Heart left ventricle (tissue), 13 donors: ENCODE data around the gene GRM5.
"Not testable (repeated sequence)": the region's sequence is repeated elsewhere in the genome, so short reads cannot be mapped to it uniquely, and the experiment has no call there.

Experiments
- POLR2A ChIP-seq, 2 donors: fragments of 450-650 bp; IDR thresholded peaks; one replicate each; pipeline ENCODE4 v1.6.1; 2017; ENCODE audit warnings: antibody characterized with exemption in 2 of 2, mild to moderate bottlenecking in 2 of 2, moderate library complexity in 2 of 2
- TF ChIP-seq, protein P1 (sequence below), 12 donors: fragments of 200-600 bp; sonication (generic) in 4 of 12; IDR thresholded peaks; one replicate each; pipeline versions ENCODE4 v1.5.0 to v1.8.0; 2018 to 2022; ENCODE audit warnings: antibody characterized with exemption in 12 of 12, mild to moderate bottlenecking in 5 of 12
- donor health status: ischemic (EF 13 %, LVEDD 7.1; RV severe dilation, severe dysfunction).
- donor health status: DM: no; HTN: yes; CAD: no.
- donor health status: DM: no; HTN: no; CAD: no.
- donor health status: ischemic (EF 25% LVEDD 6.9; RV normal size, moderate dysfunction).
- donor health status: ischemic (EF 25% LVEDD 5.7; RV mildly dilated, moderate dysfunction).
- donor health status: ischemic (EF 35%, LVEDD 5.7; RV mildly dilated, moderate dysfunction).
- donor health status: nonischemic (EF 11% LVEDD 7.7; RV severe dilation, severe dysfunction).
- donor health status: DM: yes; HTN: yes; CAD: no.
- donor health status: PGD.
- donor health status: ischemic (EF 29% LVEDD 5.4; RV normal size, mild dysfunction).
- donor health status: nonischemic (EF 23%, LVEDD 6.1; RV moderate dilation, normal function).

DNA sequence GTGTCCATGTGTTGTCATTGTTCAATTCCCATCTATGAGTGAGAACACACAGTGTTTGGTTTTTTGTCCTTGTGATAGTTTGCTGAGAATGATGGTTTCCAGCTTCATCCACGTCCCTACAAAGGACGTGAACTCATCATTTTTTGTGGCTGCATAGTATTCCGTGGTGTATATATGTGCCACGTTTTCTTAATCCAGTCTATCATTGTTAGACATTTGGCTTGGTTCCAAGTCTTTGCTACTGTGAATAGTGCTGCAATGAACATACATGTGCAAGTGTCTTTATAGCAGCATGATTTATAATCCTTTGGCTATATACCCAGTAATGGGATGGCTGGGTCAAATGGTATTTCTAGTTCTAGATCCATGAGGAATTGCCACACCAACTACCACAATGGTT lies 607.7 kb downstream of the GRM5 start:
- TF ChIP-seq, protein P1, sequence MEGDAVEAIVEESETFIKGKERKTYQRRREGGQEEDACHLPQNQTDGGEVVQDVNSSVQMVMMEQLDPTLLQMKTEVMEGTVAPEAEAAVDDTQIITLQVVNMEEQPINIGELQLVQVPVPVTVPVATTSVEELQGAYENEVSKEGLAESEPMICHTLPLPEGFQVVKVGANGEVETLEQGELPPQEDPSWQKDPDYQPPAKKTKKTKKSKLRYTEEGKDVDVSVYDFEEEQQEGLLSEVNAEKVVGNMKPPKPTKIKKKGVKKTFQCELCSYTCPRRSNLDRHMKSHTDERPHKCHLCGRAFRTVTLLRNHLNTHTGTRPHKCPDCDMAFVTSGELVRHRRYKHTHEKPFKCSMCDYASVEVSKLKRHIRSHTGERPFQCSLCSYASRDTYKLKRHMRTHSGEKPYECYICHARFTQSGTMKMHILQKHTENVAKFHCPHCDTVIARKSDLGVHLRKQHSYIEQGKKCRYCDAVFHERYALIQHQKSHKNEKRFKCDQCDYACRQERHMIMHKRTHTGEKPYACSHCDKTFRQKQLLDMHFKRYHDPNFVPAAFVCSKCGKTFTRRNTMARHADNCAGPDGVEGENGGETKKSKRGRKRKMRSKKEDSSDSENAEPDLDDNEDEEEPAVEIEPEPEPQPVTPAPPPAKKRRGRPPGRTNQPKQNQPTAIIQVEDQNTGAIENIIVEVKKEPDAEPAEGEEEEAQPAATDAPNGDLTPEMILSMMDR (IDR thresholded peaks at IDR 0.05), result not testable (repeated sequence)
- TF ChIP-seq POLR2A (IDR thresholded peaks at IDR 0.05), result not testable (repeated sequence)
